ELF-1 (cell line): Measurements from ENCODE around the gene QPRT.
"Not testable (repeated sequence)": the region's sequence is repeated elsewhere in the genome, so short reads cannot be mapped to it uniquely, and the experiment has no call there.

ENCODE experiments used
- DNase-seq: peaks from one replicate; pipeline ENCODE4 v3.0.0-alpha.2; 2016; ENCODE audit warnings: low read depth, low spot score

QPRT gene

DNA sequence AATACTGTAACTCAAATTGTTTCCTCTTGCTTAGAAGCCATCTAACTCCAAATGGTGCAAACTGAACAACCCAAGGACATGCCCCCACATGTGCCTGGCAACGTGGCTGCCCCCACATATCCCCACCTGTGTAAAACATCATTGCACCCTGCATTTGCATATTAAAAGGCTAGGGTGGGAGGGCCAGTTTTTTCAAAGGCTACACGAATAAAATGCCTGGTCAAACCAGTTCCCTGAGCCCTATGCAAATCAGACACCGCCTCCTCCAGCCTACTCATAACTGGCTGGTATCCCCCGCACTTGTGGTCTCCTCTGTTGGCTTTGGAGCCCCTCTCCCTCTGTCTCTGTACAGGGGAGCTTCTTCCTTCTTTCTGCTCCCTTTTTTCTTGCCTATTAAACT lies 40.1 kb downstream of the QPRT start:
- no peak for DNase-seq

GRCh38 chr16:29720703-29721102 lies 41.7 kb downstream of the QPRT start:
- DNase-seq: no peak

GRCh38 chr16:29721167-29721879 lies 42.3 kb downstream of the QPRT start:
- peak; percentile 88 for DNase-seq

GRCh38 chr16:29726845-29727377 lies 47.9 kb downstream of the QPRT start:
- no peak for DNase-seq

DNA sequence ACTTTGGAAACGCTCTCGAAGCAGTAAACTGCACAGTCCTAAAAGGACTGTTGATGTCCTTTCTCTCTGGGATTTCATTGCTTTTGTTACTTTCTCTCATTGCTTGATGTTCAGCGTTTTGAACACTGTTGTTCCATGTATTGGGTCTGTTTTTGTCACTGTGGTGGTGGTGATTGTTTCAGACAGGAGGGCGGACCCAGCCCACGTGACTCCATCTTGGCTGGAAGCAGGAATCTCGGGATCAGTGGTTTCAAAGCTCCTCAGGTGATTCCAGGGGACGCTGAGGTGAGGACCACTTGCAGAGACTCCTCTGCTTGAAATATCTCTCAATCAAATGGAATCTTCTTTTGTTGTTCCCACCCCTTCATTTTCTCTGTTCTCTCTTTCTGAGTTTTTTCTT lies 48.5 kb downstream of the QPRT start:
- no peak for DNase-seq

DNA sequence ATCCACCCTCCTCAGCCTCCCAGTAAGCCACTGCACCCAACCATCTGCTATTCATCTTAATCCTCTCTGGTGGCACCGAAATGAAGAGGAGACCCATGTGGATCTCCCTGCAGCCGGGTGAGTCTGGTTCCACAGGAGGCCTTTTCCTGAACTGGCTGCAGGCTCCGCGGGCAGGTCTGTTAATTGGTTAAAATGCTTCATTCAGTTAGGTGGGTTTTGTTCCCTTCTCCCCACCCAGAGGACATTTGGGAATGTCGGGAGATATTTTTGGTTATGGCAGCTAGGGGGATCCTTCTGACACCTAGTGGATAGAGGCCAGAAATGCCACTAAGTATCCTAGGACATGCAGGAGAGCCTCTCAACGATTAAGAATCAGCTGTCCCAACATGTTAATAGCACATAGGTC lies 50.1 kb downstream of the QPRT start:
- DNase-seq: no peak

DNA sequence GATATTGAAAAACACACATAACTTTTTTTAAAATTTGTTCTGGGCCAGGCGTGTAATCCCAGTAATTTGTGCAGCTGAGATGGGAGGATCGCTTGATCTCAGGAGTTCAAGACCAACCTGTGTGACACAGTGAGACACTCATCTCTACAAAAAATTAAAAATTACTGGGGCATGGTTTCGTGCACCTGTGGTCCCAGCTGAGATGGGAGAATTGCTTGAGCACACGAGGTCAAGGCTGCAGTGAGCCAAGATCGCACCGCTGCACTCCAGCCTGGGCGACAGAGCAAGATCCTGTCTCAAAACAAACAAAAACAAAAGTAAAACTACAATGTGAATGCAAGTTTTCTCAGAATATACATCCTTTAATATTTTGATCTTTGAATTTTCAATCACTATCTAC lies 51.7 kb downstream of the QPRT start:
- no peak for DNase-seq

- DNase-seq: not testable (repeated sequence)
These were observed 53.0 kb downstream of the QPRT start for GRCh38 chr16:29731768-29732601.

GRCh38 chr16:29734786-29735185 lies 55.8 kb downstream of the QPRT start:
- no peak for DNase-seq

- no peak for DNase-seq
These were observed 57.1 kb downstream of the QPRT start for GRCh38 chr16:29736112-29736511.

GRCh38 chr16:29736764-29737163 lies 57.8 kb downstream of the QPRT start:
- no peak for DNase-seq

DNA sequence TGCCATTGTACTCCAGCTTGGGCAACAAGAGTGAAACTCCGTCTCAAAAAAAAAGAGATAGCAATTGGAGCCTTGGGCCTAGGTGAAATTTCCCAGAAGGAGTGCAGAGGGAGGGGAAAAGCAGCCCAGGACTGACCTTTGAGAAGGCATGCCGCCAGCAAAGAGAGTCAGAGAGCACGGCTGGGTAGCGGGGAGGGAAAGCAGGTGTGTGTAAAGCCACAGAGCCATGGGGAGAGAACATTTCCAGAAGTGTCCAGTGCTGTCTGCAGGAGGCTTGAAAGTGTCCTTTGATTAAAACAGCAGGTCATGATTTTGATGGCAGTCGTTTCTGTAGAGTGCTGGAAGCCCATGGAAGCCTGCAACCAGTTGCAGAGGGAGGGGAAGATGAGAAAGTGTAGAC lies 58.7 kb downstream of the QPRT start:
- no peak for DNase-seq

GRCh38 chr16:29738514-29738913 lies 59.5 kb downstream of the QPRT start:
- no peak for DNase-seq

DNA sequence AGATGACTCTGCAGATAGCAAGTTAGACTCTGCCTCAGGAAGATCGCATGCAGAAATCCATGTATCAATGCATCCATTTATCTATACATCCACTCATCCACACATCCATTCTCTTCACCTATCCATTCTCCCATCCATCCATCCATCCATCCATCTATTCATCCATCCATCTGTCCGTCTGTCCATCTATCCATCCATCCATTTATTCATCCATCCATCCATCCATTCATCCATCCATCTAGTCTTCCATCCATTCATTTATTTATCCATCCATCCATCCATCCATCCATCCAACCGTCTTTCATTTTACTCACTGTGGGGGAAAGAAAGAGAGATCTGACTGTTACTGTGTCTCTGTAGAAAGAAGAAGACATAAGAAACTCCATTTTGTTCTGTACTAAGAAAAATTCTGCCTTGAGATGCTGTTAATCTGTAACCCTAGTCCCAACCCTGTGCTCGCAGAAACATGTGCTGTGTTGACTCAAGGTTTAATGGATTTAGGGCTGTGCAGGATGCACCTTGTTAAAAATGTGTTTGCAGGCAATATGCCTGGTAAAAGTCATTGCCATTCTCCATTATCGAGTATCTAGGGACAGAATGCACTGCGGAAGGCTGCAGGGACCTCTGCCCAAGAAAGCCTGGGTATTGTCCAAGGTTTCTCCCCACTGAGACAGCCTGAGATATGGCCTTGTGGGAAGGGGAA lies 61.1 kb downstream of the QPRT start:
- DNase-seq: not testable (repeated sequence)

DNA sequence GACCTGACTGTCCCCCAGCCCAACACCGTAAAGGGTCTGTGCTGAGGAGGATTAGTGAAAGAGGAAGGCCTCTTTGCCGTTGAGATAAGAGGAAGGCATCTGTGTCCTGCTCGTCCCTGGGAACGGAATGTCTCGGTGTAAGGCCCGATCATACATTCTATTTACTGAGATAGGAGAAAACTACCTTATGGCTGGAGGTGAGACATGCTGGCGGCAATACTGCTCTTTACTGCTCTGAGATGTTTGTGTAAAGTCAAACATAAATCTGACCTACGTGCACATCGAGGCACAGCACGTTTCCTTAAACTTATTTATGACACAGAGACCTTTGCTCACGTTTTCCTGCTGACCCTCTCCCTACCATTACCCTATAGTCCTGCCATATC lies 61.6 kb downstream of the QPRT start:
- DNase-seq: not testable (repeated sequence)

DNA sequence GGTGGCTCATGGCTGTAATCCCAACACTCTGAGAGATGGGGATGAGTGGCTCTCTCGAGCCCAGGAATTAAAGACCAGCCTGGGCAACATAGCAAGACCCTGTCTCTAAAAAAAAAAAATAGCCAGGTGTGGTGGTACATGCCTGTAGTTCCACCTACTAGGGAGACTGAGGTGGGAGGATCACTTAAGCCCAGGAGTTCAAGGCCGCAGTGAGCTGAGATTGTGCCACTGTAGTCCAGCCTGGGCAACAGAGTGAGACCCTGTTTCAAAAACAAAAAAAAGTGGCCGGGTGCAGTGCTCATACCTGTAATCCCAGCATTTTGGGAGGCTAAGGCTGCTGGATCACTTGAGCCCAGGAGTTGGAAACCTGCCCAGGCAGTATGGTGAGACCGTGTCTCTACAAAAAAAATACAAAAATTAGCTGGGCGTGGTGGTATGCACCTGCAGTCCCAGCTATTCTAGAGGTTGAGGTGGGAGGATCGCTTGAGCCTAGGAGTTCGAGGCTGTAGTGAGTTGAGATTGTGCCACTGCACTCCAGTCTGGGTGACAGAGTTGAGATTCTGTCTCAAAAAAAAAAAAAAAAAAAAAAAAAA lies 63.8 kb downstream of the QPRT start:
- DNase-seq: no peak

DNA sequence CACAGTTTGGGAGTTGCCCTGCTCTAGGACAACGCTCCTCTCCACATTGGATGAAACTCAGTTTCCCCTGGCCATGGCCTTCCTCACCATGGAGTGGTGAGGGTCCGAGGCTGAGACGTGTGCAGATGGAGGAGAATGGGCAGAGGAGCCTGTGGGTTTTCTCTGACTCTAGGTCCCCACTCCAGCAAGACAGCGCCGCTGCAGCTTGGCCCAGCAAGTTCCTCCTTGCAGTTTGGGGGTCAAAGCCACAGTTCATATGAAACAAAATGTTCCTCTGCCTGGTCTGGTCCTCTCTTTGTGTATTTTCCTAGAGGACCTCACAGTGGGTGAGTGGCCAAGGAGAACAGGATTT lies 64.5 kb downstream of the QPRT start:
- no peak for DNase-seq

DNA sequence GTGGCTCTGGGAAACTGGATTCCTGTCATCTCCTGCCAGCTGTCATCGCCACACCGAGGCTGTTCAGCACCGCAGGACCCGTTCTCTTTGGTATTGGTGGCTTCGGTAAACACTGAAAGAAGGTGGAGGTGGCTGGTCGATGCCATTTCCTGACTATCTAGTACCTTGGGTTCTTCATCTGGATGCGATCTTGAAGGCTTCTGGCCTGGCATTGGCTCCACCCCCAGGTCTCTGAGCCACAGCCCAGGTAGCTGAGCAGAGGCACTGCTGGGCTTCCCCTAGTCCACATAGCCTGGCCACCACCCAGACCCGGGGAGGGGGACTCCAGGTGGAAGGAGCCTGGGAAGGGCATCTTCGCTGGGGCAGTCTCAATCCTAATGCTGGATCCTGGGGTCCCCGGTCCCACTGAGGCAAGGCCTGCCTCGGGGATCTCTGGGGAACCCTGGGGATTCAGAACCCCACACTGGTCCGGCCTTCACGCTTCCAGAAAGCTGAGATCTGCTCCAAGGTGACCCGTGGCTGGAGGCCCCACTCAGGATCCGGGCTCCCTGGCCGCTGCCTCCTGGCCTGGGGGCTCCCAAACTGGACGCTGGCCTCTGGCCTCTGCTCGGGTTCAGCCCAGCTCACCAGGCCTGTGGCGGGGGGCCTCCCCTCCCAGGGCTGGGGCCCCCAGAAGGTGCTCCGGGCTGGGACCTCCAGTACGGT lies 65.0 kb downstream of the QPRT start:
- DNase-seq: no peak

DNA sequence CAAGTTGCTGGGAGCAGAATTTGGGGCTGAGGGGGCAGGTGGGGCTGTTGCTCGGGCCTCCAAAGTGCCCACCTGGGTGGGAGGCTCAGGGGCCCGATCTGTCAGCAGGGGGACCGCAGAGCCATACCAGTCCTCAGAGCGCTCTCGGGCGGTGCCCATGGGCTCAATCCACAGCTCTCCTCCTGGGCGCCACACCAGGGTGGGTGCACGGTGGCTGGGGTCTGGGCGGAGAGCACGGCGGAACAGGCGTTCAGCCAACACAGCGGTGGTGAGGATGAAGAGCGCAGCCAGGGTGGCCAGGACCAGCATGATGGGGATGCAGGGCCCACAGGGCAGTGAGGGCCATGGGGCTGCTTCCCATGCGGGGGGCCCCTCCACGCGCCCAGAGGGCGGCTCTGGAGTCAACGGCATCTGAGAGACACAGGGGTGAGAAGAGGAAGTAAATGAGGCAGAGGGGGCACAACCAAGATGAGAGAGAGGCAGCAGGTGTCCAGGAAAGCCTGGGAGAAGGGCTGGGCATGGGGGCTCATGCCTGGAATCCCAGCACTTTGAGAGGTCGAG lies 65.6 kb downstream of the QPRT start:
- no peak for DNase-seq

GRCh38 chr16:29745121-29745852 lies 66.3 kb downstream of the QPRT start:
- no peak for DNase-seq
